Astrocyte of the spinal cord (primary cell): ENCODE measurements around the gene PRSS27.

Experiments
- DNase-seq: peaks from one replicate; pipeline ENCODE4 v3.0.0; 2011; ENCODE audit warnings: low read depth, low spot score
- H3K4me3 ChIP-seq: 2 replicates; pipeline ENCODE4 v1.5.1; 2011; ENCODE audit warnings: low read depth, mild to moderate bottlenecking, low read length, moderate library complexity
- CTCF ChIP-seq: IDR thresholded peaks from 2 replicates; pipeline ENCODE4 v1.5.1; 2012; ENCODE audit warnings: low read depth, mild to moderate bottlenecking, low read length, inconsistent platforms
- in situ Hi-C: cut with HindIII; loops from 2 replicates; pipeline ENCODE4 v1.10.0; 2017; ENCODE audit warnings: low sequenced_read_pairs

The PRSS27 gene

DNA sequence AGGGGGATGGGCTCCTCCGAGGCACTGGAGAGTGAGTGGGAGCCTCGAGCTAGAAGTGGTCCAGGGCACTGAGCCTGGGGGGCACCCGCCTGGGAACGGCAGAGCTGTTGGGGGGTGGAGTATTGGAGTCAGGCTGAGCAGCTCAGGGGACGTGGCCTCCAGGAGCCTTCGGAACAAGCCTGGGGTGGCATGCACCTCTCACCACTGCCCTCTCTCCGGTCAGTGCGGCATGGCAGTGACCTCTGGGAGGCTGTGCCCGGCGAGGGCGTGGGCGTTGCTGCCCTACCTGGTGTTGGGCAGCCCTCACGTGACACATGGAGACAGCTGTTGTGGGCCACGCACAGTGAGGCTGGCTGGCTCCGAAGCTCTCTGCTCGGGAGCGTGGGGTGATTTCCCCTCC, 13.9 kb downstream of the PRSS27 start:
- DNase-seq = no peak
- in situ Hi-C loops = no loop called here
- TF ChIP-seq CTCF = no peak

GRCh38 chr16:2705351-2705750, 14.7 kb downstream of the PRSS27 start:
- DNase-seq = no peak
- no peak for TF ChIP-seq CTCF
- in situ Hi-C loops = no loop called here
- H3K4me3 ChIP-seq = no peak overlapping the region

More for the DNA sequence above, 13.9 kb downstream of the PRSS27 start:
- no peak overlapping the region for H3K4me3 ChIP-seq

DNA sequence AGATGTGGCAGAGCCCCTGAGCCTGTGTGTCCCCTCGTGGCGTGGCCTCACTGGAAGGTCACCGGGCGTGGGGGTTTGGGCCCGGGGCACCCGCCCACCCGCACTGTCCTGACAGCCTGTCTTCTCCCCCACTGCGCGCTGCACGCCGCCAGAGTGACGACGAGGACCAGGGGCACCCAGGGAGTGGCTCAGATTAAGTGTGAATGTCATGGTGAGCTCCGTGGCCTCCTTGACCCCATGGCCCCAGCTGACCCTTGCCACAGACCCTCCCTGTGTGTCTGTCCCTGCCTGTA, 15.1 kb downstream of the PRSS27 start:
- in situ Hi-C loops = no loop called here
- H3K4me3 ChIP-seq = no peak overlapping the region
- DNase-seq = no peak
- TF ChIP-seq CTCF = no peak

DNA sequence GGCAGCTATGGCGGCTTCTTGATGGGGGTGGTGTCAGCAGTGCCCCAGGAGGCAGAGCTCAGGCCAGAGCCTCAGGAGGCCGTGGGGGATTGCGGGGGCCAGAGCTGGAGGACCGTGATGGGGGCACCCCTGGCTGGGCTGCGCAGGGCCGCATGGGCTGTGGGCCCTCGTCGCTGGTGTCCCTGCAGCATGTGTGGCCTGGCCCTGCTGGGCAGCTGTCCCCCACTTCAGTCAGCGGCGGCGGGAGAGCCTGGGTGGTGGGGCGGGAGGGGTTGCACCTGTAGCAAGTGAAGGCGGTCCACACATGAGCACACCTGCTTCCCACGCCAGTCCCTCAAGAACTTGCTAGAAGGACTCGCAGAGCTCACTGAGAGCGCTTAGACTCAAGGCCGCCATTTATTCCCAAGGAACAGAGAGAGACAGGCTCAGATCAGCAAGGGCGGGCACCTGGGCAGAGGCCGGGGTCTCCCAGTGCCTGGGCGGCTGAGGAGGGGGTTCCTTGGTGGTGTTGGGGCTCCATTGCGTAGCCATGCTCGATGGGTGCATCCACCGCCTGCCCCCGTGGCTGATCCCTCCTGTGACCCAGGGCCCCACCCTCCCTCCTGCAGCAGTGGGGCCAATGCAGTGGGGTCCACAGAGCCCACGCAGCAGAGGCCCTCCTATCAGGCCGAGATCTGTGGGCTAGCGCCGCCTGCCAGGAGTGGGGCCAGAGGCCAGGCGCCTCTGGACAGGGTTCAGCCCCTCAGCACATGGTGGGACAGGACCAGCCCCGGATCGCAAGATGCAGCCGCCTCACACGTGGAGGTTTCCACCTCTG, 15.7 kb downstream of the PRSS27 start:
- DNase-seq = no peak
- in situ Hi-C loops = no loop called here
- TF ChIP-seq CTCF = no peak
- no peak overlapping the region for H3K4me3 ChIP-seq

GRCh38 chr16:2702871-2703745, 16.9 kb downstream of the PRSS27 start:
- H3K4me3 ChIP-seq = no peak overlapping the region
- in situ Hi-C loops = no loop called here
- DNase-seq = no peak
- TF ChIP-seq CTCF = no peak

DNA sequence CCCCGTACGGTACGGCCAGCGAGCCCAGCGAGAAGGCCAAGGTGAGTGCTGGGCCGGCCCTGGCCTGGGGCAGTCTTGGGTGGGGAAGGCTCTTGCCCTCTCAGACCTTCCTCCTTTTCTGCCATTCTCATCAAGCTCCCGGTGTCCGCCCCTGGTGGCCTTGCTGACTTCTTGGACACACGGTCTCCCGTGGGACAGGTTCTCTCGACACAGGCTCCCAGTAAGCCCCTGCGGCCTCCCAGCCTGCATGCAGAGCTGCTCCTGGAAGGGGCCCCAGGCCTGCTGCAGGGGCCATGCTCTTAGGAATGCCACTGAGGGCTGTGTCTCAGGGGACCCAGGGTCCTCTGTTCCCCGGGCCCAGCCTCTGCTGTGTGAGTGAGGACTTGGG, 17.6 kb downstream of the PRSS27 start:
- TF ChIP-seq CTCF = no peak
- in situ Hi-C loops = no loop called here
- H3K4me3 ChIP-seq = no peak overlapping the region
- no peak for DNase-seq
